RWPE2 (cell line): ENCODE results near the gene MAPK8IP3.

Experiments used
- ATAC-seq: fragments of 200-7000 bp; cut with Tn5 transposase; 3 replicates; pipeline ENCODE4 v1.9.1; 2021; ENCODE audit warnings: low read depth
- DNase-seq: peaks from one replicate; pipeline ENCODE4 v3.0.0-alpha.2; 2020; ENCODE audit warnings: low spot score
- H3K27ac ChIP-seq: fragments of 450-650 bp; 2 replicates; pipeline ENCODE4 v1.5.1; 2017; ENCODE audit warnings: mild to moderate bottlenecking; ENCODE audit not compliant: poor library complexity, severe bottlenecking
- H3K27me3 ChIP-seq: fragments of 250-450 bp; sonication (Bioruptor Pico); 2 replicates; pipeline ENCODE4 v1.5.1; 2021; ENCODE audit warnings: mild to moderate bottlenecking, moderate library complexity; ENCODE audit not compliant: insufficient read depth, poor library complexity, severe bottlenecking
- H3K36me3 ChIP-seq: fragments of 250-450 bp; sonication (Bioruptor Pico); 2 replicates; pipeline ENCODE4 v1.5.1; 2020; ENCODE audit warnings: low read depth, mild to moderate bottlenecking, moderate library complexity
- H3K4me1 ChIP-seq: fragments of 250-450 bp; sonication (Bioruptor Pico); 2 replicates; pipeline ENCODE4 v1.5.1; 2021; ENCODE audit warnings: mild to moderate bottlenecking, moderate library complexity; ENCODE audit not compliant: insufficient read depth, poor library complexity, severe bottlenecking
- H3K4me3 ChIP-seq: fragments of 250-450 bp; sonication (Bioruptor Pico); 2 replicates; pipeline ENCODE4 v1.5.1; 2021; ENCODE audit warnings: mild to moderate bottlenecking, moderate library complexity; ENCODE audit not compliant: severe bottlenecking
- H3K9me3 ChIP-seq: fragments of 250-450 bp; sonication (Bioruptor Pico); 2 replicates; pipeline ENCODE4 v1.5.1; 2021; ENCODE audit warnings: mild to moderate bottlenecking, moderate library complexity; ENCODE audit not compliant: severe bottlenecking
- CTCF ChIP-seq: fragments of 450-650 bp; IDR thresholded peaks from one replicate; pipeline ENCODE4 v1.5.1; 2017; ENCODE audit warnings: mild to moderate bottlenecking, moderate library complexity; ENCODE audit not compliant: poor library complexity, severe bottlenecking

MAPK8IP3 gene

GRCh38 chr16:1687427-1688316 lies 18.3 kb upstream of the MAPK8IP3 start:
- H3K27ac ChIP-seq, result peak overlapping the region; percentile 99
- no peak overlapping the region for H3K4me3 ChIP-seq
- no peak for TF ChIP-seq CTCF
- peaks cover 87% of the 10 kb centered on the region for H3K36me3 ChIP-seq
- H3K4me1 ChIP-seq, result peaks cover 70% of the 10 kb centered on the region
- H3K9me3 ChIP-seq, result no peaks in the 10 kb centered on the region
- ATAC-seq (no peak), DNase-seq (no peak)
- no peaks in the 10 kb centered on the region for H3K27me3 ChIP-seq

GRCh38 chr16:1688807-1689560 lies 17.0 kb upstream of the MAPK8IP3 start:
- Histone ChIP-seq H3K9me3 (no peaks in the 10 kb centered on the region), H3K36me3 (peaks cover 87% of the 10 kb centered on the region), H3K4me3 (no peak overlapping the region), H3K27ac (peak overlapping the region; percentile 99), H3K4me1 (peaks cover 71% of the 10 kb centered on the region), H3K27me3 (no peaks in the 10 kb centered on the region)
- DNase-seq (peak; percentile 94), ATAC-seq (peak; percentile 82)
- no peak for TF ChIP-seq CTCF

GRCh38 chr16:1689853-1690252 lies 16.1 kb upstream of the MAPK8IP3 start:
- no peaks in the 10 kb centered on the region for H3K27me3 ChIP-seq
- peak overlapping the region; percentile 99 for H3K27ac ChIP-seq
- ATAC-seq (0 out of 3 replicates have a peak, but pooled peaks have one; percentile 3), DNase-seq (no peak)
- H3K36me3 ChIP-seq, result peaks cover 87% of the 10 kb centered on the region
- no peak overlapping the region for H3K4me3 ChIP-seq
- TF ChIP-seq CTCF, result no peak
- H3K9me3 ChIP-seq, result no peaks in the 10 kb centered on the region
- peaks cover 66% of the 10 kb centered on the region for H3K4me1 ChIP-seq

GRCh38 chr16:1690810-1691209 lies 15.2 kb upstream of the MAPK8IP3 start:
- Histone ChIP-seq H3K4me1 (peaks cover 63% of the 10 kb centered on the region), H3K4me3 (no peak overlapping the region), H3K9me3 (no peaks in the 10 kb centered on the region), H3K36me3 (peaks cover 87% of the 10 kb centered on the region), H3K27ac (peak overlapping the region; percentile 99), H3K27me3 (no peaks in the 10 kb centered on the region)
- no peak for TF ChIP-seq CTCF
- ATAC-seq (no peak), DNase-seq (no peak)
